GM19468 (cell line): ENCODE data around the gene GASK1A.
A peak's percentile ranks its signal among the peaks of the same experiment; 100 is the strongest.
"Not testable (repeated sequence)": the region's sequence is repeated elsewhere in the genome, so short reads cannot be mapped to it uniquely, and the experiment has no call there.

Experiments
- ATAC-seq: cut with Tn5 transposase; IDR thresholded peaks from one replicate; pipeline ENCODE4 v1.9.1; 2021; ENCODE audit warnings: mild to moderate bottlenecking, moderate library complexity, moderate number of reproducible peaks; ENCODE audit not compliant: unreplicated experiment; ENCODE audit errors: extremely low read depth

GASK1A gene

GRCh38 chr3:43028678-43029490 lies 49.8 kb downstream of the GASK1A start:
- no peak for ATAC-seq

GRCh38 chr3:43030162-43030935 lies 51.2 kb downstream of the GASK1A start:
- no peak for ATAC-seq

- no peak for ATAC-seq
Observed at GRCh38 chr3:43031485-43031884, 52.4 kb downstream of the GASK1A start.

- ATAC-seq: no peak
Observed at GRCh38 chr3:43031889-43032545, 52.9 kb downstream of the GASK1A start.

- ATAC-seq: no peak
Observed at GRCh38 chr3:43032646-43033628, 53.8 kb downstream of the GASK1A start.

- no peak for ATAC-seq
Observed at GRCh38 chr3:43034200-43034599, 55.1 kb downstream of the GASK1A start.

- no peak for ATAC-seq
Observed at GRCh38 chr3:43034911-43035310, 55.8 kb downstream of the GASK1A start.

GRCh38 chr3:43035801-43036365 lies 56.8 kb downstream of the GASK1A start:
- ATAC-seq: no peak

- no peak for ATAC-seq
Observed at GRCh38 chr3:43036621-43037423, 57.7 kb downstream of the GASK1A start.

- peak; percentile 33 for ATAC-seq
Observed at GRCh38 chr3:43038010-43038409, 58.9 kb downstream of the GASK1A start.

GRCh38 chr3:43041517-43041916 lies 62.4 kb downstream of the GASK1A start:
- ATAC-seq: no peak

GRCh38 chr3:43043071-43043766 lies 64.1 kb downstream of the GASK1A start:
- ATAC-seq: no peak

- no peak for ATAC-seq
Observed at GRCh38 chr3:43043793-43044192, 64.7 kb downstream of the GASK1A start.

- not testable (repeated sequence) for ATAC-seq
Observed at GRCh38 chr3:43045079-43045478, 66.0 kb downstream of the GASK1A start.

- ATAC-seq: no peak
Observed at GRCh38 chr3:43046583-43046982, 67.5 kb downstream of the GASK1A start.

GRCh38 chr3:43048470-43048869 lies 69.4 kb downstream of the GASK1A start:
- ATAC-seq: no peak

GRCh38 chr3:43053291-43053690 lies 74.2 kb downstream of the GASK1A start:
- ATAC-seq: no peak

GRCh38 chr3:43054754-43055153 lies 75.6 kb downstream of the GASK1A start:
- ATAC-seq: no peak
